ENCODE results near the gene PPIG. TPM values are rescaled to one million over a fixed set of nuclear protein-coding genes. Genes with fewer than 3 reads are reported as not detected.
A peak's percentile ranks its signal among the peaks of the same experiment; 100 is the strongest.
"Not testable (repeated sequence)": the region's sequence is repeated elsewhere in the genome, so short reads cannot be mapped to it uniquely, and the experiment has no call there.

The PPIG gene
- total RNA-seq, 1 donor from 2014 or later, result 59.9 TPM

GRCh38 chr2:169573160-169573973 lies 10.8 kb upstream of the PPIG start, which contains the start of gene FASTKD1:
FASTKD1 (minus strand) TSS chr2:169573865; CDS start chr2:169572029, 1,836 bp downstream.
- DNase-seq, result peak; percentile 95
- Mint-ChIP-seq H3K4me3 (peak within 1 kb of the TSS; percentile 94), H3K27ac (peak within 1 kb of the TSS; percentile 90), H3K9me3 (no peaks in the 10 kb centered on the region), H3K4me1 (peaks cover 13% of the 10 kb centered on the region), H3K36me3 (ENCODE audit: low read depth) (peaks cover 15% of the 10 kb centered on the region), H3K27me3 (peaks cover 2% of the 10 kb centered on the region)
- intact Hi-C loops (cut with micrococcal nuclease), result loop anchor here (1.0 to 5.0 kb wide), 3 partner anchors 11 to 121 kb away; partner anchors contain the start of genes BBS5, CFAP210, PHOSPHO2 and PPIG

- intact Hi-C loops (cut with micrococcal nuclease), result loop anchor here (1.0 to 5.0 kb wide), 3 partner anchors 10 to 120 kb away; partner anchors contain the start of genes BBS5, CFAP210, PHOSPHO2 and PPIG
- Mint-ChIP-seq H3K27me3 (peaks cover 6% of the 10 kb centered on the region), H3K4me3 (peak overlapping the region; percentile 94), H3K36me3 (ENCODE audit: low read depth) (peaks cover 15% of the 10 kb centered on the region), H3K27ac (peak overlapping the region; percentile 90), H3K4me1 (peaks cover 13% of the 10 kb centered on the region), H3K9me3 (no peaks in the 10 kb centered on the region)
- no peak for DNase-seq
Measured at GRCh38 chr2:169573974-169574299, 10.2 kb upstream of the PPIG start.

GRCh38 chr2:169574539-169574938 lies 9.6 kb upstream of the PPIG start:
- H3K9me3 Mint-ChIP-seq, DNase-seq, H3K4me3 Mint-ChIP-seq, H3K27me3 Mint-ChIP-seq: not testable (repeated sequence)
- Mint-ChIP-seq H3K27ac (peak overlapping the region; percentile 37), H3K36me3 (ENCODE audit: low read depth) (peaks cover 11% of the 10 kb centered on the region), H3K4me1 (peaks cover 10% of the 10 kb centered on the region)
- intact Hi-C loops (cut with micrococcal nuclease), result loop anchor here (5.0 kb wide), 1 partner anchor 97 kb away; the partner anchor contains the start of gene BBS5

- H3K9me3 Mint-ChIP-seq; H3K4me1 Mint-ChIP-seq; H3K27ac Mint-ChIP-seq; H3K36me3 Mint-ChIP-seq (ENCODE audit: low read depth); H3K4me3 Mint-ChIP-seq; intact Hi-C loops (cut with micrococcal nuclease): not testable (repeated sequence)
- DNase-seq, result peak; percentile 40
- peaks cover 12% of the 10 kb centered on the region for H3K27me3 Mint-ChIP-seq
Measured at GRCh38 chr2:169575264-169575663, 8.9 kb upstream of the PPIG start.

- Mint-ChIP-seq H3K27ac (no peak overlapping the region), H3K4me1 (peaks cover 2% of the 10 kb centered on the region), H3K36me3 (ENCODE audit: low read depth) (peaks cover 3% of the 10 kb centered on the region), H3K27me3 (peaks cover 12% of the 10 kb centered on the region), H3K4me3 (no peak overlapping the region), H3K9me3 (peaks cover 10% of the 10 kb centered on the region)
- intact Hi-C loops (cut with micrococcal nuclease), result no loop called here
- no peak for DNase-seq
Measured at GRCh38 chr2:169579044-169579443, 5.1 kb upstream of the PPIG start.

GRCh38 chr2:169582552-169583266 lies 1.4 kb upstream of the PPIG start:
- peaks cover 12% of the 10 kb centered on the region for H3K9me3 Mint-ChIP-seq
- not testable (repeated sequence) for H3K27ac Mint-ChIP-seq, H3K27me3 Mint-ChIP-seq
- peaks cover 17% of the 10 kb centered on the region for H3K36me3 Mint-ChIP-seq (ENCODE audit: low read depth)
- peak overlapping the region; percentile 30 for H3K4me3 Mint-ChIP-seq
- peak; percentile 40 for DNase-seq
- intact Hi-C loops (cut with micrococcal nuclease), result loop anchor here (5.0 kb wide), 1 partner anchor 220 kb away; the partner anchor contains the start of gene LRP2
- H3K4me1 Mint-ChIP-seq, result peaks cover 22% of the 10 kb centered on the region

GRCh38 chr2:169583518-169583917 lies 633 bp upstream of the PPIG start:
- intact Hi-C loops (cut with micrococcal nuclease), result loop anchor here (5.0 kb wide), 1 partner anchor 221 kb away; the partner anchor contains the start of gene LRP2
- H3K9me3 Mint-ChIP-seq, result peaks cover 12% of the 10 kb centered on the region
- no peak for DNase-seq
- peaks cover 9% of the 10 kb centered on the region for H3K27me3 Mint-ChIP-seq
- H3K4me1 Mint-ChIP-seq, result peaks cover 24% of the 10 kb centered on the region
- no peak overlapping the region for H3K4me3 Mint-ChIP-seq
- peak overlapping the region; percentile 51 for H3K27ac Mint-ChIP-seq
- peaks cover 19% of the 10 kb centered on the region for H3K36me3 Mint-ChIP-seq (ENCODE audit: low read depth)

GRCh38 chr2:169585673-169586072 lies 1.5 kb downstream of the PPIG start:
- Mint-ChIP-seq H3K27me3 (no peaks in the 10 kb centered on the region), H3K36me3 (ENCODE audit: low read depth) (peaks cover 25% of the 10 kb centered on the region), H3K4me3 (peak overlapping the region; percentile 95), H3K4me1 (peaks cover 36% of the 10 kb centered on the region), H3K9me3 (peaks cover 12% of the 10 kb centered on the region), H3K27ac (peak overlapping the region; percentile 100)
- intact Hi-C loops (cut with micrococcal nuclease), result loop anchor here (2.0 kb wide), 1 partner anchor 239 kb away; the partner anchor contains the start of gene METTL5
- peak; percentile 42 for DNase-seq

- no peak overlapping the region for H3K4me3 Mint-ChIP-seq
- peaks cover 14% of the 10 kb centered on the region for H3K36me3 Mint-ChIP-seq (ENCODE audit: low read depth)
- intact Hi-C loops (cut with micrococcal nuclease), result no loop called here
- H3K27me3 Mint-ChIP-seq, result no peaks in the 10 kb centered on the region
- H3K9me3 Mint-ChIP-seq, result no peaks in the 10 kb centered on the region
- no peak for DNase-seq
- no peak overlapping the region for H3K27ac Mint-ChIP-seq
- peaks cover 29% of the 10 kb centered on the region for H3K4me1 Mint-ChIP-seq
Measured at GRCh38 chr2:169590804-169591203, 6.7 kb downstream of the PPIG start.

- H3K27ac Mint-ChIP-seq; H3K9me3 Mint-ChIP-seq; DNase-seq; H3K4me3 Mint-ChIP-seq; H3K27me3 Mint-ChIP-seq; intact Hi-C loops (cut with micrococcal nuclease); H3K36me3 Mint-ChIP-seq (ENCODE audit: low read depth): not testable (repeated sequence)
- H3K4me1 Mint-ChIP-seq, result peaks cover 10% of the 10 kb centered on the region
Measured at GRCh38 chr2:169596546-169596945, 12.4 kb downstream of the PPIG start.

- intact Hi-C loops (cut with micrococcal nuclease), result no loop called here
- no peaks in the 10 kb centered on the region for H3K27me3 Mint-ChIP-seq
- H3K9me3 Mint-ChIP-seq, result no peaks in the 10 kb centered on the region
- peaks cover 11% of the 10 kb centered on the region for H3K36me3 Mint-ChIP-seq (ENCODE audit: low read depth)
- H3K27ac Mint-ChIP-seq, result no peak overlapping the region
- H3K4me1 Mint-ChIP-seq, result peaks cover 10% of the 10 kb centered on the region
- H3K4me3 Mint-ChIP-seq, result no peak overlapping the region
- DNase-seq, result no peak
Measured at GRCh38 chr2:169598982-169599381, 14.8 kb downstream of the PPIG start.

GRCh38 chr2:169599568-169599967 lies 15.4 kb downstream of the PPIG start:
- DNase-seq, result no peak
- H3K4me3 Mint-ChIP-seq, result no peak overlapping the region
- no peaks in the 10 kb centered on the region for H3K27me3 Mint-ChIP-seq
- intact Hi-C loops (cut with micrococcal nuclease), result no loop called here
- H3K36me3 Mint-ChIP-seq (ENCODE audit: low read depth), result peaks cover 15% of the 10 kb centered on the region
- no peaks in the 10 kb centered on the region for H3K9me3 Mint-ChIP-seq
- no peak overlapping the region for H3K27ac Mint-ChIP-seq
- peaks cover 10% of the 10 kb centered on the region for H3K4me1 Mint-ChIP-seq

- Mint-ChIP-seq H3K9me3 (no peaks in the 10 kb centered on the region), H3K27ac (no peak overlapping the region), H3K36me3 (ENCODE audit: low read depth) (peaks cover 58% of the 10 kb centered on the region), H3K27me3 (no peaks in the 10 kb centered on the region), H3K4me1 (no peaks in the 10 kb centered on the region), H3K4me3 (no peak overlapping the region)
- intact Hi-C loops (cut with micrococcal nuclease), result no loop called here
- no peak for DNase-seq
Measured at GRCh38 chr2:169609264-169609663, 25.1 kb downstream of the PPIG start.

- intact Hi-C loops (cut with micrococcal nuclease), result no loop called here
- H3K4me3 Mint-ChIP-seq, result no peak overlapping the region
- H3K36me3 Mint-ChIP-seq (ENCODE audit: low read depth), result peaks cover 81% of the 10 kb centered on the region
- peaks cover 20% of the 10 kb centered on the region for H3K9me3 Mint-ChIP-seq
- no peak for DNase-seq
- H3K27me3 Mint-ChIP-seq, result no peaks in the 10 kb centered on the region
- H3K27ac Mint-ChIP-seq, result no peak overlapping the region
- H3K4me1 Mint-ChIP-seq, result peaks cover 1% of the 10 kb centered on the region
Measured at GRCh38 chr2:169613876-169614275, 29.7 kb downstream of the PPIG start.

Measured in activated CD4-positive, alpha-beta T cell treated with anti-CD3 and anti-CD28 coated beads, Interleukin-2, amount 10 ng/mL, durations not matched to agents 24 days and 14 days (primary cell).